Neural cell (in vitro differentiated cells): ENCODE measurements around the gene SLC4A5. TPM values are rescaled to one million over a fixed set of nuclear protein-coding genes. Genes with fewer than 3 reads are reported as not detected.
"Not testable (repeated sequence)": the region's sequence is repeated elsewhere in the genome, so short reads cannot be mapped to it uniquely, and the experiment has no call there.

Experiments used
- H2AFZ ChIP-seq: fragments of 200-600, 300-800 bp; sonication (generic), shearing (Covaris generic); 2 replicates; pipeline ENCODE4 v1.6.0; 2014; ENCODE audit warnings: low read depth, mild to moderate bottlenecking, antibody characterized with exemption, low read length, moderate library complexity
- H3F3A ChIP-seq: fragments of 200-600 bp; shearing (Covaris generic); 2 replicates; pipeline ENCODE4 v1.6.1; 2016; ENCODE audit warnings: mild to moderate bottlenecking, moderate library complexity, mixed read lengths, antibody characterized with exemption, low read length; ENCODE audit not compliant: insufficient read depth, poor library complexity, severe bottlenecking
- H3K27ac ChIP-seq: fragments of 200-600, 300-800 bp; sonication (generic), shearing (Covaris generic); 2 replicates; pipeline ENCODE4 v1.5.1; 2014; ENCODE audit warnings: mild to moderate bottlenecking, low read length, moderate library complexity
- H3K27me3 ChIP-seq: fragments of 300-800, 200-600 bp; sonication (generic), shearing (Covaris generic); 2 replicates; pipeline ENCODE4 v1.6.0; 2014; ENCODE audit warnings: mild to moderate bottlenecking, low read depth, low read length, moderate library complexity; ENCODE audit not compliant: insufficient read depth
- H3K36me3 ChIP-seq: fragments of 300-800, 200-600 bp; sonication (generic), shearing (Covaris generic); 2 replicates; pipeline ENCODE4 v1.5.1; 2014; ENCODE audit warnings: mild to moderate bottlenecking, antibody characterized with exemption, low read length, moderate library complexity; ENCODE audit not compliant: insufficient read depth
- H3K4me2 ChIP-seq: fragments of 300-800, 200-600 bp; sonication (generic), shearing (Covaris generic); 2 replicates; pipeline ENCODE4 v1.6.0; 2014; ENCODE audit warnings: mild to moderate bottlenecking, low read length
- H3K4me3 ChIP-seq: fragments of 300-800, 200-600 bp; sonication (generic), shearing (Covaris generic); 2 replicates; pipeline ENCODE4 v1.5.1; 2014; ENCODE audit warnings: mild to moderate bottlenecking, low read length, moderate library complexity
- H3K79me2 ChIP-seq: fragments of 200-600 bp; shearing (Covaris generic); replicated peaks from 2 replicates; pipeline ENCODE4 v1.6.0; 2014; ENCODE audit warnings: mild to moderate bottlenecking, low read length, moderate library complexity; ENCODE audit not compliant: insufficient read depth
- H3K9ac ChIP-seq: fragments of 300-800, 200-600 bp; sonication (generic), shearing (Covaris generic); 2 replicates; pipeline ENCODE4 v1.6.1; 2016; ENCODE audit warnings: mild to moderate bottlenecking, low read length, mixed read lengths
- H3K9me2 ChIP-seq: fragments of 200-600 bp; shearing (Covaris generic); 2 replicates; pipeline ENCODE4 v1.6.1; 2016; ENCODE audit warnings: mild to moderate bottlenecking, low read length, mixed read lengths; ENCODE audit not compliant: insufficient read depth
- H3K9me3 ChIP-seq: fragments of 200-600, 300-800 bp; sonication (generic), shearing (Covaris generic); 2 replicates; pipeline ENCODE4 v1.6.1; 2016; ENCODE audit warnings: mild to moderate bottlenecking, mixed run types, low read length, moderate library complexity, mixed read lengths
- H4K20me1 ChIP-seq: fragments of 200-600 bp; shearing (Covaris generic); 2 replicates; pipeline ENCODE4 v1.6.1; 2016; ENCODE audit warnings: mild to moderate bottlenecking, mixed run types; ENCODE audit not compliant: insufficient read depth
- EP300 ChIP-seq: fragments of 450-650 bp; conservative IDR thresholded peaks from 2 replicates; pipeline ENCODE4 v1.6.1; 2014; ENCODE audit warnings: antibody characterized with exemption, mild to moderate bottlenecking, moderate library complexity; ENCODE audit not compliant: poor library complexity, severe bottlenecking
- EZH2 ChIP-seq: fragments of 200-600, 300-800 bp; shearing (Covaris generic), sonication (generic); IDR thresholded peaks from 2 replicates; pipeline ENCODE4 v1.6.1; 2014; ENCODE audit warnings: antibody characterized with exemption, low read length, borderline replicate concordance, mild to moderate bottlenecking; ENCODE audit not compliant: insufficient read depth, poor library complexity, severe bottlenecking
- MXI1 ChIP-seq: fragments of 450-650 bp; conservative IDR thresholded peaks from 2 replicates; pipeline ENCODE4 v1.6.1; 2014; ENCODE audit warnings: antibody characterized with exemption, mild to moderate bottlenecking; ENCODE audit not compliant: poor library complexity, severe bottlenecking
- POLR2AphosphoS5 ChIP-seq: IDR thresholded peaks from 2 replicates; pipeline ENCODE4 v1.6.1; 2012
- RAD21 ChIP-seq: fragments of 450-650 bp; conservative IDR thresholded peaks from 2 replicates; pipeline ENCODE4 v1.6.1; 2014; ENCODE audit warnings: antibody characterized with exemption, mild to moderate bottlenecking, moderate library complexity
- SMC3 ChIP-seq: fragments of 450-650 bp; conservative IDR thresholded peaks from 2 replicates; pipeline ENCODE4 v1.6.1; 2014; ENCODE audit warnings: antibody characterized with exemption, mild to moderate bottlenecking, moderate library complexity; ENCODE audit not compliant: poor library complexity
- TAF1 ChIP-seq: IDR thresholded peaks from 2 replicates; pipeline ENCODE4 v1.6.1; 2012; ENCODE audit warnings: low read depth
- polyA plus RNA-seq: library from polyadenylated mRNA; depleted of rRNA; stranded (reverse); fragments of >200 nt; gene quantifications from 2 replicates; pipeline ENCODE4 v1.2.3, GENCODE V29; 2014
- TF ChIP-seq, protein P1 (sequence below): IDR thresholded peaks from 2 replicates; pipeline ENCODE4 v1.6.1; 2012; ENCODE audit warnings: borderline replicate concordance
- TF ChIP-seq, protein P2 (sequence below): fragments of 450-650 bp; IDR thresholded peaks from 2 replicates; pipeline ENCODE4 v1.5.1; 2014; ENCODE audit warnings: antibody characterized with exemption, mild to moderate bottlenecking, moderate library complexity; ENCODE audit not compliant: poor library complexity, severe bottlenecking

Gene SLC4A5
- polyA plus RNA-seq, 1 donor from 2014 or later, result 3.9 TPM

DNA sequence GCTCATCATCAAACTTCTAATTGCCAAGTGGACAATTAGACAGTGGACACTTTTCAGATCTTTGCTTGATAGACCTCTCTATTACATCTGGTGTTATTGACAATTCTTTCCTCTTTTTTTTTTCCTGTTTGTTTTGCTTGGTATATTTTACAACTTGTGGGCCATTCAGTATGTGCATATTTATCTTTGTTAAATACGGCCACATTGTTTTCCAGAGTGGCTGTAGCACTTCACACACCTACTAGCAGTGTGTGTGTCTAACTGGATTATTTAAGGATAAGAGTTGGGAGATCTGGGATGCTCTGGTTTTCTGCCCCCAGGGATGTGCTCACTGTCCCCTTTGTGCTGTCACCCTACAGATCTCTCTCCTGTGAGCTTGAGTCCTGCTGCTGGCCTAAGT, 4.1 kb upstream of the SLC4A5 start:
- Histone ChIP-seq H3K4me3 (no peak overlapping the region), H3K27ac (no peak overlapping the region), H3K36me3 (no peaks in the 10 kb centered on the region), H4K20me1 (no peaks in the 10 kb centered on the region), H3K9ac (no peak overlapping the region), H2AFZ (no peak overlapping the region), H3K9me2 (no peaks in the 10 kb centered on the region), H3K27me3 (no peaks in the 10 kb centered on the region), H3K9me3 (no peaks in the 10 kb centered on the region), H3K4me2 (no peak overlapping the region), H3F3A (no peaks in the 10 kb centered on the region), H3K79me2 (no peaks in the 10 kb centered on the region)
- no peak for TF ChIP-seq SMC3
- TF ChIP-seq, protein P1, sequence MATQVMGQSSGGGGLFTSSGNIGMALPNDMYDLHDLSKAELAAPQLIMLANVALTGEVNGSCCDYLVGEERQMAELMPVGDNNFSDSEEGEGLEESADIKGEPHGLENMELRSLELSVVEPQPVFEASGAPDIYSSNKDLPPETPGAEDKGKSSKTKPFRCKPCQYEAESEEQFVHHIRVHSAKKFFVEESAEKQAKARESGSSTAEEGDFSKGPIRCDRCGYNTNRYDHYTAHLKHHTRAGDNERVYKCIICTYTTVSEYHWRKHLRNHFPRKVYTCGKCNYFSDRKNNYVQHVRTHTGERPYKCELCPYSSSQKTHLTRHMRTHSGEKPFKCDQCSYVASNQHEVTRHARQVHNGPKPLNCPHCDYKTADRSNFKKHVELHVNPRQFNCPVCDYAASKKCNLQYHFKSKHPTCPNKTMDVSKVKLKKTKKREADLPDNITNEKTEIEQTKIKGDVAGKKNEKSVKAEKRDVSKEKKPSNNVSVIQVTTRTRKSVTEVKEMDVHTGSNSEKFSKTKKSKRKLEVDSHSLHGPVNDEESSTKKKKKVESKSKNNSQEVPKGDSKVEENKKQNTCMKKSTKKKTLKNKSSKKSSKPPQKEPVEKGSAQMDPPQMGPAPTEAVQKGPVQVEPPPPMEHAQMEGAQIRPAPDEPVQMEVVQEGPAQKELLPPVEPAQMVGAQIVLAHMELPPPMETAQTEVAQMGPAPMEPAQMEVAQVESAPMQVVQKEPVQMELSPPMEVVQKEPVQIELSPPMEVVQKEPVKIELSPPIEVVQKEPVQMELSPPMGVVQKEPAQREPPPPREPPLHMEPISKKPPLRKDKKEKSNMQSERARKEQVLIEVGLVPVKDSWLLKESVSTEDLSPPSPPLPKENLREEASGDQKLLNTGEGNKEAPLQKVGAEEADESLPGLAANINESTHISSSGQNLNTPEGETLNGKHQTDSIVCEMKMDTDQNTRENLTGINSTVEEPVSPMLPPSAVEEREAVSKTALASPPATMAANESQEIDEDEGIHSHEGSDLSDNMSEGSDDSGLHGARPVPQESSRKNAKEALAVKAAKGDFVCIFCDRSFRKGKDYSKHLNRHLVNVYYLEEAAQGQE, result no peak
- TF ChIP-seq RAD21, result no peak
- TF ChIP-seq TAF1, result no peak
- TF ChIP-seq POLR2AphosphoS5, result no peak
- TF ChIP-seq, protein P2, sequence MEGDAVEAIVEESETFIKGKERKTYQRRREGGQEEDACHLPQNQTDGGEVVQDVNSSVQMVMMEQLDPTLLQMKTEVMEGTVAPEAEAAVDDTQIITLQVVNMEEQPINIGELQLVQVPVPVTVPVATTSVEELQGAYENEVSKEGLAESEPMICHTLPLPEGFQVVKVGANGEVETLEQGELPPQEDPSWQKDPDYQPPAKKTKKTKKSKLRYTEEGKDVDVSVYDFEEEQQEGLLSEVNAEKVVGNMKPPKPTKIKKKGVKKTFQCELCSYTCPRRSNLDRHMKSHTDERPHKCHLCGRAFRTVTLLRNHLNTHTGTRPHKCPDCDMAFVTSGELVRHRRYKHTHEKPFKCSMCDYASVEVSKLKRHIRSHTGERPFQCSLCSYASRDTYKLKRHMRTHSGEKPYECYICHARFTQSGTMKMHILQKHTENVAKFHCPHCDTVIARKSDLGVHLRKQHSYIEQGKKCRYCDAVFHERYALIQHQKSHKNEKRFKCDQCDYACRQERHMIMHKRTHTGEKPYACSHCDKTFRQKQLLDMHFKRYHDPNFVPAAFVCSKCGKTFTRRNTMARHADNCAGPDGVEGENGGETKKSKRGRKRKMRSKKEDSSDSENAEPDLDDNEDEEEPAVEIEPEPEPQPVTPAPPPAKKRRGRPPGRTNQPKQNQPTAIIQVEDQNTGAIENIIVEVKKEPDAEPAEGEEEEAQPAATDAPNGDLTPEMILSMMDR, result no peak
- TF ChIP-seq MXI1, result no peak
- TF ChIP-seq EP300, result no peak
- no peak for TF ChIP-seq EZH2

DNA sequence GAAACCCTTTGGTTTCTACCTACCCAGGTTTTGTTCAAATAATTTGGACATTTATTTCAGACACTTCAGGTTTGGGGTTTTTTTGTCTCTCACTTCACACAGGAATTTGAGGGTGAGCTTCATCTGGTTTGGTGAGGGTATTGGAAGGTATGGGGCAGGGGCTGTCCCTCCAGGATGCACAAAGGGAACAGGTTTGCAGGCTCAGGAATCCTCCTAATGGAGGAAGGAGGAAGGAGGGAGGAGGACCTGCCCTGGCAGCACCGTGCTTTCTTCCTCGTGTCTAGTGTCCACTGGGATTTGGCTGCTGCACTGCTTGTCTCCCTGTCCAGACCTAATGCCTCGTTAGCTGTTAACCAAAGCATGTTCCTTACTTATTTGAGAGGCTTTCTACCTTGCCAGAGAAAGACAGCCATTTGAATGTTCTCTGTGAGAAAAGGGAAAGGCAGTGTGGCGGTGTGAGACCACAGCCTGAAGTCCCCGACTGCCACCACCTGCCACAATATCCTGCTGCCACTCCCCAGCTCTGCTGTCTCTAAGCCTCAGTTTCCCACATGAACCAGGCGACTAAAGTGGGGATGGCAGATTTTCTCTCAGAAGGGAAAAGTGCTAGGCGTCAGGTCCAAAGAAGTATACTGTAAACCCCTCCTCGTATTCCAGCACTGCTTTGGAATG, 2.2 kb upstream of the SLC4A5 start:
- Histone ChIP-seq H3F3A (no peaks in the 10 kb centered on the region), H3K79me2 (no peaks in the 10 kb centered on the region), H3K4me2 (no peak overlapping the region), H3K36me3 (no peaks in the 10 kb centered on the region), H3K27me3 (no peaks in the 10 kb centered on the region), H3K9me3 (no peaks in the 10 kb centered on the region), H3K9ac (no peak overlapping the region), H3K4me3 (no peak overlapping the region), H3K9me2 (no peaks in the 10 kb centered on the region), H4K20me1 (no peaks in the 10 kb centered on the region), H3K27ac (no peak overlapping the region), H2AFZ (no peak overlapping the region)
- TF ChIP-seq EP300, result no peak
- no peak for TF ChIP-seq POLR2AphosphoS5
- no peak for TF ChIP-seq EZH2

DNA sequence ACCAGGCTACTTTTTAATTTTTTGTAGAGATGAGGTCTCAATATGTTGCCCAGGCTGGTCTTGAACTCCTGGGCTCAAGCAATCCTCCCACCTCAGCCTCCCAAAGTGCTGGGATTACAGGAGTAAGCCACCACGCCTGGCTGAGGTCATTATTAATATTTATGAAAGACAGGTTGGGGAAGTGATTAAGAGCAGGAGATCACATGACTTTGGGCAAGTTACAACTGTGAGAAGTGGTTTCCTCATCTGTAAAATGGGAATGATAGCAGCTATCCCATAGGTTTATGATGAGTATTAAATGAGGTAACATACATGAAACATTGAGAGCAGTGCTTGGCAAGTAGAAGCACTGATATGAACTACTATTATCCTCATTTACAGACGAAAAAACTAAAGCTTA, 7.0 kb downstream of the SLC4A5 start:
- not testable (repeated sequence) for H3K9me3 ChIP-seq, H3K4me2 ChIP-seq, H3K4me3 ChIP-seq, H3K9ac ChIP-seq, H4K20me1 ChIP-seq, H3F3A ChIP-seq, H3K9me2 ChIP-seq, H2AFZ ChIP-seq, H3K36me3 ChIP-seq, H3K79me2 ChIP-seq, H3K27me3 ChIP-seq, H3K27ac ChIP-seq
